ENCODE measurements around the gene ZNRF1.

DNA sequence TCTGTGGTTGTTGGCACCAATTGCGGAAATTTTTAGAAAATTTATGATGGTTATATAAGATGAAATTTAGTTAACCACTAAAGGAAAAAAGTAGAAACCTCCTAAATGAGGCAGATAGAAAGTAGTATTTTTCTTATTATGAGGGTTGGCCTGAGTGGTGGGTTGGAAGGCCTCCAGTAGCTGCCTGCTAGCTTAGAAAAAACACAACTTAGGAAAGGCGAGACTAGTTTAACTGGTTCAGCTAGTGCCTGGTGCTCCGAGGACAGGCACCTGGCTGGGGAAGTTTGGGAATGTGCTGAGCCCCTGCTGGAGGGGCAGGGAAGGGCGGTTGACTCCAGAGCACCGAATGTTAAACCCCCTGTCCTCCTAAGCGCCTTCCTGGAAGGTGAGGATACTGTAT lies 97.8 kb downstream of the ZNRF1 start:
- TF ChIP-seq, protein P1, sequence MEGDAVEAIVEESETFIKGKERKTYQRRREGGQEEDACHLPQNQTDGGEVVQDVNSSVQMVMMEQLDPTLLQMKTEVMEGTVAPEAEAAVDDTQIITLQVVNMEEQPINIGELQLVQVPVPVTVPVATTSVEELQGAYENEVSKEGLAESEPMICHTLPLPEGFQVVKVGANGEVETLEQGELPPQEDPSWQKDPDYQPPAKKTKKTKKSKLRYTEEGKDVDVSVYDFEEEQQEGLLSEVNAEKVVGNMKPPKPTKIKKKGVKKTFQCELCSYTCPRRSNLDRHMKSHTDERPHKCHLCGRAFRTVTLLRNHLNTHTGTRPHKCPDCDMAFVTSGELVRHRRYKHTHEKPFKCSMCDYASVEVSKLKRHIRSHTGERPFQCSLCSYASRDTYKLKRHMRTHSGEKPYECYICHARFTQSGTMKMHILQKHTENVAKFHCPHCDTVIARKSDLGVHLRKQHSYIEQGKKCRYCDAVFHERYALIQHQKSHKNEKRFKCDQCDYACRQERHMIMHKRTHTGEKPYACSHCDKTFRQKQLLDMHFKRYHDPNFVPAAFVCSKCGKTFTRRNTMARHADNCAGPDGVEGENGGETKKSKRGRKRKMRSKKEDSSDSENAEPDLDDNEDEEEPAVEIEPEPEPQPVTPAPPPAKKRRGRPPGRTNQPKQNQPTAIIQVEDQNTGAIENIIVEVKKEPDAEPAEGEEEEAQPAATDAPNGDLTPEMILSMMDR (IDR thresholded peaks at IDR 0.05): no peak
- no peak for TF ChIP-seq EZH2 (IDR thresholded peaks at IDR 0.05; ENCODE audit: borderline replicate concordance, insufficient read depth, low read depth, low read length, poor library complexity, severe bottlenecking)

Data from B cell (primary cell).